Prostate gland (tissue), 2 donors: ENCODE results near the gene CSHL1. TPM values are rescaled to one million over a fixed set of nuclear protein-coding genes. Genes with fewer than 3 reads are reported as not detected.
"Not testable (repeated sequence)": the region's sequence is repeated elsewhere in the genome, so short reads cannot be mapped to it uniquely, and the experiment has no call there.

Source experiments
- DNase-seq: peaks from one replicate; pipeline ENCODE4 v3.0.0-alpha.2; 2019; ENCODE audit warnings: low spot score
- H3K27ac ChIP-seq, 2 donors: fragments of 200-600 bp; sonication (generic); 2 replicates each; pipeline ENCODE4 v1.5.1; 2017 to 2019
- H3K27me3 ChIP-seq: fragments of 200-600 bp; sonication (generic); replicated peaks from 2 replicates; pipeline ENCODE4 v1.5.1; 2019; ENCODE audit not compliant: insufficient read depth
- H3K36me3 ChIP-seq, 2 donors: fragments of 200-600 bp; sonication (generic); 1 replicate in 1 of 2; 2 replicates in 1 of 2; pipeline versions ENCODE4 v1.5.1 to v1.8.1; 2017 to 2019
- H3K4me1 ChIP-seq: fragments of 200-600 bp; sonication (generic); replicated peaks from 2 replicates; pipeline ENCODE4 v1.5.1; 2019
- H3K4me3 ChIP-seq, 2 donors: fragments of 200-600 bp; sonication (generic); 2 replicates each; pipeline ENCODE4 v1.5.1; 2017 to 2019
- H3K9me3 ChIP-seq: fragments of 200-600 bp; sonication (generic); 2 replicates; pipeline ENCODE4 v1.5.1; 2017
- CTCF ChIP-seq, 4 experiments: fragments of 200-600 bp in 2 of 4; fragments of 450-650 bp in 2 of 4; sonication (generic) in 2 of 4; IDR thresholded peaks; 1 replicate in 3 of 4; 2 replicates in 1 of 4; pipeline ENCODE4 v1.5.1; 2016 to 2019; ENCODE audit warnings: antibody characterized with exemption in 4 of 4, mild to moderate bottlenecking in 2 of 4, moderate library complexity in 2 of 4
- POLR2A ChIP-seq: fragments of 450-650 bp; IDR thresholded peaks from one replicate; pipeline ENCODE4 v1.6.1; 2016; ENCODE audit warnings: antibody characterized with exemption, mild to moderate bottlenecking
- POLR2AphosphoS5 ChIP-seq: sonication (generic); formaldehyde crosslinking; IDR thresholded peaks from one replicate; pipeline ENCODE4 v1.6.1; 2017; ENCODE audit warnings: antibody characterized with exemption
- WGBS: methylation state at CpG from one replicate; pipeline ENCODE4 v1.1.5; 2018; 5-methylcytosine and 5-hydroxymethylcytosine counted together
- intact Hi-C: fragments of 100-400 bp; cut with DNase I; formaldehyde crosslinking; loops from one replicate; pipeline ENCODE4 v1.14.2; 2022
- total RNA-seq, 2 donors: library from RNA; depleted of rRNA; stranded (reverse); fragments of >200 nt; gene quantifications; one replicate each; pipeline ENCODE4 v1.1.0, GENCODE V29; 2016

Gene CSHL1
- total RNA-seq, 2 donors from 2014 or later: 0.34 TPM; not detected in 1

GRCh38 chr17:63927464-63928171, 16.6 kb upstream of the CSHL1 start:
- intact Hi-C loops: no loop called here
- TF ChIP-seq CTCF (IDR thresholded peaks at IDR 0.05): no peak
- no peak for TF ChIP-seq POLR2A
- TF ChIP-seq POLR2AphosphoS5: no peak
- 73% methylated on average over 8 of the region's 8 CpGs for WGBS
- Histone ChIP-seq H3K27me3 (no peaks in the 10 kb centered on the region), H3K4me3 (no peak overlapping the region), H3K36me3 (no peaks in the 10 kb centered on the region), H3K4me1 (no peaks in the 10 kb centered on the region), H3K9me3 (no peaks in the 10 kb centered on the region), H3K27ac (no peak overlapping the region)
- DNase-seq: no peak

GRCh38 chr17:63926164-63926563, 15.1 kb upstream of the CSHL1 start:
- DNase-seq: no peak
- no peaks in the 10 kb centered on the region for H3K9me3 ChIP-seq
- no peak overlapping the region for H3K27ac ChIP-seq
- intact Hi-C loops: no loop called here
- no peak overlapping the region for H3K4me3 ChIP-seq
- no peaks in the 10 kb centered on the region for H3K27me3 ChIP-seq
- TF ChIP-seq POLR2AphosphoS5: no peak
- no peak for TF ChIP-seq POLR2A
- no peak for TF ChIP-seq CTCF (IDR thresholded peaks at IDR 0.05)
- WGBS: 100% methylated on average over 2 of the region's 2 CpGs
- no peaks in the 10 kb centered on the region for H3K36me3 ChIP-seq
- no peaks in the 10 kb centered on the region for H3K4me1 ChIP-seq

GRCh38 chr17:63925615-63926014, 14.6 kb upstream of the CSHL1 start:
- Histone ChIP-seq H3K36me3 (no peaks in the 10 kb centered on the region), H3K4me3 (no peak overlapping the region), H3K9me3 (no peaks in the 10 kb centered on the region), H3K27ac (no peak overlapping the region), H3K4me1 (no peaks in the 10 kb centered on the region), H3K27me3 (no peaks in the 10 kb centered on the region)
- TF ChIP-seq POLR2AphosphoS5 (no peak), POLR2A (no peak), CTCF (IDR thresholded peaks at IDR 0.05) (no peak)
- no peak for DNase-seq
- intact Hi-C loops: no loop called here
- 82% methylated on average over 5 of the region's 5 CpGs for WGBS

GRCh38 chr17:63922402-63922801, 11.3 kb upstream of the CSHL1 start:
- 76% methylated on average over 9 of the region's 9 CpGs for WGBS
- H3K4me1 ChIP-seq, H3K27ac ChIP-seq, DNase-seq, H3K4me3 ChIP-seq, H3K9me3 ChIP-seq, intact Hi-C loops, H3K27me3 ChIP-seq, H3K36me3 ChIP-seq: not testable (repeated sequence)

- DNase-seq, H3K36me3 ChIP-seq, H3K4me1 ChIP-seq, H3K4me3 ChIP-seq, H3K27ac ChIP-seq, H3K27me3 ChIP-seq, intact Hi-C loops, H3K9me3 ChIP-seq: not testable (repeated sequence)
- whole genome bisulfite sequencing: 71% methylated on average over 5 of the region's 5 CpGs
Observed at GRCh38 chr17:63920779-63921178, 9.7 kb upstream of the CSHL1 start.

- 92% methylated on average over 6 of the region's 6 CpGs for WGBS
- H3K36me3 ChIP-seq, intact Hi-C loops, H3K27ac ChIP-seq, H3K27me3 ChIP-seq, DNase-seq, H3K4me1 ChIP-seq, H3K9me3 ChIP-seq, H3K4me3 ChIP-seq: not testable (repeated sequence)
Observed at GRCh38 chr17:63920050-63920449, 9.0 kb upstream of the CSHL1 start.
